Activated CD8-positive, alpha-beta memory T cell treated with anti-CD3 and anti-CD28 coated beads for 36 hours (primary cell): ENCODE results near the gene PLAC8. TPM values are rescaled to one million over a fixed set of nuclear protein-coding genes. Genes with fewer than 3 reads are reported as not detected.
"Not testable (repeated sequence)": the region's sequence is repeated elsewhere in the genome, so short reads cannot be mapped to it uniquely, and the experiment has no call there.

ENCODE experiments used
- CTCF ChIA-PET: fragments of 350-600 bp; sonication (Branson Sonifier 250); formaldehyde crosslinking; loops from one replicate; lab custom pipeline; 2021; ENCODE audit warnings: antibody characterized with exemption; lab: Charles Lee
- POLR2A ChIA-PET: fragments of 350-600 bp; sonication (Branson Sonifier 250); formaldehyde crosslinking; loops from one replicate; lab custom pipeline; 2021; ENCODE audit warnings: antibody characterized with exemption; lab: Charles Lee
- total RNA-seq, 2 experiments: library from RNA; stranded (reverse); gene quantifications; one replicate each; pipeline ENCODE4 v1.2.3, GENCODE V29; 2021

Gene PLAC8, protein sequence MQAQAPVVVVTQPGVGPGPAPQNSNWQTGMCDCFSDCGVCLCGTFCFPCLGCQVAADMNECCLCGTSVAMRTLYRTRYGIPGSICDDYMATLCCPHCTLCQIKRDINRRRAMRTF
- 10 to 100 TPM; 14.0 to 14.5 TPM for total RNA-seq

DNA sequence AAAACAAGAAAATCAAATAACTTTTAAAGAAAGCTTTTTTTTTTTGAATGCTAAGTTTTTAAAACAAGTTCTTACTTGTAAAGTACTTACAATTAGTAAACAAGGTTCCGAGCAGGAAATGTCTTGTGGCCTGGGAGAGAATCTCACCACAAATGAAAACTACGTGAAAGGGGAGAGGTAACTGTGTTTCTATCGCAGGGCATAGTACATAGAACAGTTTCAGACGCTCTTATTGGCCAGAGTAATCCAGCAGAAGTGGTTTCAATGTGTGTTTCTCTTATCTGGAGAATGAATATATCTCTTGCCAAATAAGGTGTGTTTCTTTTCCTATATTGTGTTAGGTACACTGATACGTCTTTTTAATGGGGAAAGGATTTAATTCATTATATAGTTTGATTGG is at the start of gene PLAC8:
PLAC8 (minus strand) TSS at position 154 of the 400 bp plus-strand sequence. CDS start 6,808 bp downstream, outside the sequence.
- ChIA-PET CTCF (no interaction called here), POLR2A (interaction anchor here (0.6 kb wide), 1 partner anchor 341 kb away, joined by 3 read pairs; the partner anchor contains the start of gene HELQ)

DNA sequence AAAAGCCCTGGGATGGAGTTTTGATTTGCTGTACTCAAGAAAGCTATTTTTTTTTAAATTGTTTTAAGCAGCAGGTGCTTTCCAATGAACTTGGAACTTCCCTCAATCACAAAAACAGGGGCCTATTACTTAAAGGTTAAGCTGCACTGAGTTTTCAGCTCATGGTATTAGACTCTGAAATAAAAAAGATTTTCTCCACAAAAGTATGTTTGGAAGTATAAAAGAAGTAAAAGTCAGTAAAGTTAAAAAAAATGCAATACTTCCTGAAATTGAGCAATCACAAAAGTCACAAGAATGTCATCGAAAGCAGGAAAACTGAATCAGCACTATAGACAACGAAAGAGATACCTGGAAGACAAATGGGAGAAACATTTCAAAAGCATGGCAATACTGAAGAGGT is 38.9 kb upstream of the PLAC8 start:
- POLR2A ChIA-PET = no interaction called here
- CTCF ChIA-PET = interaction anchor here (1.0 kb wide), 1 partner anchor 99 kb away, joined by 3 read pairs; no protein-coding TSS in a partner anchor

DNA sequence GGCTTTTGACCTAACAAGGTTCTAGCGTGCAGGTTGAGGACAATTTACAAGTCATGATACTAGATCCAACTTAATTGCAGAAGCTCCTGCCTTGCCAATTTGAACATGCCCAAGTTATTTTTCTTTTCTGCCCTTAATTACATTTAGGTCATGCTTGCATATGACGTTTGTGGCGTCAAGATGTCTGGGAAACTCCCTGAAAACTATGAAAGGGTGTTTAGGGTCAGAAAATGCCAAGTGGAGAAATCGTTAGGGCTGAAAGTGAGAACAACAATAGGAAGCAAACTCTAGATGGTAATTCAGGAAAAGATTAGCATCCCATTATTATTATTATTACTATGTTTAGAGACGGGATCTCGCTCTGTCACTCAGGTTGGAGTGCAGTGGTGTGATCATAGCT is 38.2 kb upstream of the PLAC8 start:
- CTCF ChIA-PET = no interaction called here
- POLR2A ChIA-PET = no interaction called here

DNA sequence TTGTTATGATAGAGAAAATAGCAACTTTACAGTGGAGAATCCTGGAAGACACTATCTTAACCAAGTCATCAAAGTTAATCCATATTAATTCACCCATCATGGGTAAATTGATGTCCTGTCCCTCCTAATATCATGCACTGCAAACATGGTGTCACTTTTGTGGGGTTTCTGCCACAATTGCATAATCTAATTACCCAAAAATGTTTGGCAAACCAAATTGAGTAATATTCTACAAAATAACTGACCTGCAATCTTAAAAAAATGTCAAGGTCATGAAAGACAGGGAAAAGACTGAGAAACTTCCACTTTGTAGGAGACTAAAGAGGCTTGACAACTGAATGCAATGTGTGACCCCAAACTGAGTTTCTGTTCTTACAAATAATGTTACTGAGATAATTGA is 37.1 kb upstream of the PLAC8 start:
- ChIA-PET CTCF (no interaction called here), POLR2A (no interaction called here)

DNA sequence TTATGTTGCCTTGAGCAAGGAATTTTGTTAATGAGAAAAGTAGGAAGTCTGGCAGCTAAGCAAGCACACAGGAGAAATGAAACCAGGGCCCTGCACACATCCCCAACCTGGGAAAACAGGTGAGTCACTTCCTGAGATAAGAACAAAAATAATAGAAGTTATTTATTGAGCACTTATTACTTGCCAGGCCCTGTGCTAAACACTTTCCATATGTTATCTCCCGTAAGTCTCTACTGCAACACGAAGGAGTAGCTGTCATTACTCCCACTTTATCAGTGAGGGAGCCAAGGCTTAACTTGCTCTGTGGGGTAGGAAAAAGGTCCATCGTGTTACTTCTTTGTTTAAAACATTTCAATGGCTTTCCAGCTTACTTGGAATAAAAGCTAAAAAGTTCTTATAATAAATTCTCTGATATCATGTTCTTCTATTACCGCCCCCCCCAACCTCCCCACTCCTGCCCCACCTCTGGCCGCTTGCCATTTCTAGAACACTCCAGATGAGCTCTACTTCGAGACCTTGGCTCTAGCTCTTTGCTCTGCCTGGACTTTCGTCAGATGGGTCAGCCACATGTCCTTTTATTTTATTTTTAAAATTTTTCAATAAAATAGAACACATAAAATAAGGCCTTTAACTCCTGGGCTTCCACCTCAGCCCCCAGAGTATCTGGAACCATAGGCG is 36.3 kb upstream of the PLAC8 start:
- CTCF ChIA-PET = no interaction called here
- POLR2A ChIA-PET = no interaction called here

DNA sequence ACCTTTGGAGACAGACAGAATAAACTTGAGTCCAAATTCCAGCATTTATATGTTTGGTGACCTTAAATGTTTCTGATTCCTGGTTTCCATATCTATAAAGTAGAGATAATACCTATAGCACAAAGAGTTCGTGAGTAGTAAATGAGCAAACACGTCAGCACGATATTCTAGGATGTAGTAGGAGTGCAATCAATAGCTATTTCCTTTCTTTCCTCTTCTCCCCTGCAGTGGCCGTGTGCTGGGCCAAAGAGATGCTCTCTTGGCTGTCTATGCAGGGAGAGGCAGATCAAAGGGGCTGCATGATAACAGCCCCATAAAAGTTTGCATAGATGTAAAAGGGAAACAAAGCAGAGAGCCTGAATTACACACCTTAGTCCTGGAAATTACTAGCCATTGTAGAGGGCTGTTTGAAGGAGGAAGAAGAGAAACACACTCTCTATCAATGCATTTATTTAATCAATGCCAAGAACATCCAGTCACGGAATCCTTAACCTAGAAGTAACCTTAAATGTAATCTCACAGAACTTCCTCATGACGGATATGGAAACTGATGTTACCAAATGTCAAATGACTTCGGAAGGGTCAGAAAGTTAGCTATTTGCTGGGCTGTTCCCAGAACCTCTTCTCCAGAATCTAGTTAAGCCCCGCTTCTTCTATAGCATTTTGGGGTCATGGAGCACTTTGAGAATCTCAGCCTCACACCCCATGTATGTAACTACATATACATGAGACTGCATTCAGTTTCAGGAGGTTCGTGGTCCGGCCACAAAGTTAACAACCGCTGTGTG is 35.5 kb upstream of the PLAC8 start:
- ChIA-PET CTCF (no interaction called here), POLR2A (no interaction called here)

DNA sequence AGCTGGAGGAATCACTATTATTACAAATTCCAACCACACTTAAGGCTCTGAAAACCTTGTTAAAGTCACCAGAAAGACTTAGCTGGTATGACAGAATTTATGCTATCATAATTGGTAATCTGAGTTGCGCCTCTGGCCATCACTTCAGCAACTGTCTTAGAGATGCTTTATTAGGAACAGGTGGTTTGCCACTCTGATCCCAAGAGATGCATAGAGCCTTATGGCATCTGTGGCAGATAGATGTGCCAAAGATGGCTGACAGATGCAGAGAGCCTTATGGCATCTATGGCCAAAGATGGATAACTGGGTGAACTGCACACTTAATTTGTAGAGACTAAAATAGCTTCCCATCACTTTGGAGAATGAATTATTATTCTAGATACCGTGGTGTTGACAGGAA is 32.3 kb upstream of the PLAC8 start:
- POLR2A ChIA-PET = no interaction called here

DNA sequence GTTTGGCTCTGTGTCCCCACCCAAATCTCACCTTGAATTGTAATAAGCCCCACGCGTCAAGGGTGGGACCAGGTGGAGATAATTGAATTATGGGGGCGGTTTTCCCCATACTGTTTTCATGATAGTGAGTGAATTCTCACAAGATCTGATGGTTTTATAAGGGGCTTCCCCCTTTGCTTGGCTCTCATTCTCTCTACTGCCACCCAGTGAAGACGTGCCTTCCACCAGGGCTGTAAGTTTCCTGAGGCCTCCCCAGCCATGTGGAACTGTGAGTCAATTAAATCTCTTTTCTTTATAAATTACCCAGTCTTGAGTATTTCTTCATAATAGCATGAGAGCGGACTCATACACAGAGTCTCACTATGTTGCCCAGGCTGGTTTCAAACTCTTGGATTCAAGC is 31.2 kb upstream of the PLAC8 start:
- CTCF ChIA-PET, POLR2A ChIA-PET: not testable (repeated sequence)

More for the DNA sequence above, 32.3 kb upstream of the PLAC8 start:
- CTCF ChIA-PET = no interaction called here

DNA sequence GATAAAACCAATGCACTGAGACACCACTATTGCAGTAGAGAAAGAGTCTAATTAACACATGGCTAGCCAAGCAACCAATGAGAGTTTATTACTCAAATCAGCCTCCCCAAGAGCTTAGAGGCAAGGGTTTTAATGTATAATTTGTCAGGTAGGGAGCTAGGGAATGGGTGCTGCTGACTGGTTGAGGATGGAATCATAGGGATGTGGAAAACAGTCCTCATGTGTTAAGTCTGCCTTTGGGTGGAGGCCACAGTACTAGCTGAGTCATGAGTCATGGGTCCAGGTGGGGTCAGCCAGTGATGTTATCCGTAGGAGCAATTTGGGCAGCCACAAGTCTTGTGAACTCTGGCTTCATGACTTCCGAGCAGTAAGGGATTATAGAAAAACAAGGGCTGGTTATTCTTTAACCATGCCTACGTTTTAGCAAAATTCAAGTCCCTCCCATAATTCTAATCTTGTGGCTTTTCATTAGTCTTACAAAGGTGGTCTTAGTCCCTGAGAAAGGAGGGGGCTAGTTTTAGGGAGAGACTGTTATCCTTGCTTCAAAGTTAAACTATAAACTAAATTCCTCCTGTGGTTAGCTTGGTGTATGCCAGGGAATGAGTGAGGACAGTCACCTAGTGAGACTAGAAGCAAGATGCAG is 25.1 kb upstream of the PLAC8 start:
- POLR2A ChIA-PET = no interaction called here

DNA sequence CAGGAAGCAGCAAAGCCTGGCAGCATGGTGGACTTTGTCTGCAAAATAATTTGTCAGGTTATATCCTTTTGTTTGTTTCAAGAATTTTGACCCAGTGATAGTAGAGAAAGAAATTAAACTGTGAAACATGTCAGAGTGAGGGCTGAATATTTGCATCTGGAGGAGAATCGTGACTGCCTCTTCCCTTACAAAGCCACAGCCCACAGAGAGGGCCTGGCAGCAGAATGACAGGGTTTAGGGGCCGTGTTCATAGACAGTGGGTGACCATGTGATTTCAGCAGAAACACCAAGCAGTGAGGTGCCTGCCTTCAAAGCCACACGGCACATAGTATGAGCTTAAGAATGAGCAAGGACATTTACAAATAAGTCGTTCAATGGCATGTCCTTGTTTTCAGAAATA is 24.4 kb upstream of the PLAC8 start:
- CTCF ChIA-PET = interaction anchor here (0.8 kb wide), 1 partner anchor 13 kb away, joined by 3 read pairs; no protein-coding TSS in a partner anchor
- POLR2A ChIA-PET = interaction anchor here (0.7 kb wide), 1 partner anchor 9 kb away, joined by 5 read pairs; no protein-coding TSS in a partner anchor

More for the DNA sequence above, 25.1 kb upstream of the PLAC8 start:
- CTCF ChIA-PET = no interaction called here

DNA sequence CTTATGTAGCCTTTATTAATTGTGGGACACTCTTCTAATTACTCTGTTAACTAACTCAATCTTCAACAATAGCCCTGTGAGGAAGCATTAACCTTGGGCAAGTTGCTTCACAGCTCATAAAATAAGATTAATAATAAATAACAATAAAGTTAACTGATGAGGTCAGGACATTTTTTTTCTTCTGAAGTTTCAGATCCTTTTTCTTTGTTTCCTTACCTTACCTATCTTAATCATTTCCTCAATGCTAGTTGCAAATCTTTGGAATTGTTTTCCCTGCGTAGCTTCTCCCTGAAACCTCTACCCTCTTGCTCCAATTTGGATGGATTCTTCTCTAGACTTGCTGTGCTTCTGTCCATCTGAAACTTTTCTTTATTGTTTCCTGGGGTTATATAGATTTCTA is 17.5 kb upstream of the PLAC8 start:
- POLR2A ChIA-PET = no interaction called here
- CTCF ChIA-PET = interaction anchor here (1.0 kb wide), 1 partner anchor 35 kb away, joined by 3 read pairs; no protein-coding TSS in a partner anchor

DNA sequence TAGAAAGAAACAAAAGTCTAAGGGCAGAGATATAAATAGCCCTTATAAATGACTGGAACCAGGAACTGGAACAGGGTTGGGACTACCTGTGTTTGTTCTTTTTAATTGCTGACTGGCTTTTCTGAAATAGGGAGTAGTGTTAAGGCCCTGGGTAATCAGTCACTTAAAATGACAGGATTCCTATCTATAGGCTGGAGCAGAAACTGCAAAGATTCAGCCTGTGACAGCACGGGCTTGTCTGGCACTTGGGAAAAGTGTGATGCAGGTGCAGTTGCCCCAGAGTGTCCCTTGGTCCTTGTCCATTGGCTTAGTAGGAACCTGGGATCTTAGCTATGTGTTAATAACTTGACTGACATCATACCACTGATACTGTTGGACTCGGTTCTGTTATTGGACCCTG is 14.7 kb upstream of the PLAC8 start:
- CTCF ChIA-PET = no interaction called here
- POLR2A ChIA-PET = no interaction called here

DNA sequence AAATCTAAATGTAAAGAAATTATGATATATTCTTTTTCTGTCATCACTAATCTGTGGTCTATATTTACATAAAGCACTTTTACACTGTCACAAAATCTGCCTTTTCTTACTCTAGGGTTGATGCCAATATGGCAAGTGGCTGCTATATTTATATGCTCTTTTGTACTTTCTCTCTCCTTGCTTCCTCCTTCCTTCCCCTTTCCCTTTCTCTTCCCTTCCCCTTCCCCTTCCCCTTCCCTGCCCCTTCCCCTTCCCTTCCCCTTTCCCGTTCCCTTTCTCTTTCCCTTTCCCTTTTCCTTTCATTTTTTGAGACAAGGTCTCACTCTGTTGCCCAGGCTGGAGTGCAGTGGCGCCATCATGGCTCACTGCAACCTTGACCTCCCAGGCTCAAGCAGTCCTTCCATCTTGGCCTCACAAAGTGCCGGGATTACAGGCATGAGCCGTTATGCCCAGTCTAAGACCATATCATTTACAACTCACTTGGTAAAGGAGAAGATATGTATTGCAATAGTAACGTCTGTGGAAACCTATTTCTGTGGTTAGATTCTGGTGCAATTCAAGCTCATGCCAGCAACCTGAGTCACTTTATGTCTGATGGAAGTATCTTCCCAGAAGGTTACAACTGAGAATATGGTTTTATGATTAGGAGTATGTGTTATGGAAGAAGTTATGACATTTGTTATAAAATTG is 13.9 kb upstream of the PLAC8 start:
- ChIA-PET CTCF (no interaction called here), POLR2A (no interaction called here)

DNA sequence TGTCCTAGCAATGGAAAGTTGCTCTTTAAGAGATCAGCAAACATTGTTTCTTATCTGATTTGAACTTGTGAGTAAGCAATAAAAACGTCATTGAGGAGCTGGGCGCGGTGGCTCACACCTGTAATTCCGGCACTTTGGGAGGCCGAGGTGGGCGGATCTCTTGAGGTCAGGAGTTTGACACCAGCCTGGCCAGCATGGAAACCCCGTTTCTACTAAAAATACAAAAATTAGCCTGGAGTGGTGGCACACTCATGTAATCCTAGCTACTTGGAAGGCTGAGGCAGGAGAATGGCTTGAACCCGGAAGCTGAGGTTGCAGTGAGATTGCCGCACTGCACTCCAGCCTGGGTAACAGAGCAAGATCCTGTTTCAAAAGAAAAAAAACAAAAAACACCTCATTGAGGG is 11.2 kb upstream of the PLAC8 start:
- ChIA-PET CTCF (interaction anchor here (0.6 to 0.8 kb wide), 4 partner anchors 13 to 50 kb away, joined by 3 to 4 read pairs (median 3); no protein-coding TSS in a partner anchor), POLR2A (interaction anchor here (0.7 kb wide), 1 partner anchor 137 kb away, joined by 11 read pairs; no protein-coding TSS in a partner anchor)

DNA sequence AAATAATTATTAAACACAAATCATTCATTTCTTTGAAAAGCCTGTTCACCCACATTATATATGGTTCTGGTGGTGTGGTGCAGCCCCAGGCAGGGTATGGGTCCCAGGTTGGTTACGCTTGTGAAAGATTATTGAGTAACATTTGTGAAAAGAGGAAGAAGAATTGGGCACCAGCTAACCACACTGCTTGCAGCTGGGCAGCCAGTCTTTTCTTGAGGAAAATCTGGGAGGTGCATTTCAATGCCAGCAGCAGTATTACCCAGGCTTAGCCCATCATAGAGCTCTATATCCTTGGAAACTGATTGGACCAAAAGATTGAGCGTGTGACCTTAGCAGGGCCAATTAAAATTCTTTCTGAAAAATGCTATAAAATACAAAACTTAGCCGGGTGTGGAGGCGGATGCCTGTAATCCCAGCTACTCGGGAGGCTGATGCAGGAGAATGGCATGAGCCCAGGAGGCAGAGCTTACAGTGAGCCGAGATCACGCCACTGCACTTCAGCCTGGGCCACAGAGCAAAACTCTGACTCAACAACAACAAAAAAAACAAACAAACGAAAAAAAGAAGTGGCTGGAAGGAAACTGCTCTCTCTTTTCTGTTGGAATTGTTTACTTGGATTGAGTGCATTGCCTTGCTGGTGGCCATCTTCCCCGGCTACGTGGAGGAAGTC is 9.7 kb upstream of the PLAC8 start:
- ChIA-PET POLR2A (no interaction called here), CTCF (no interaction called here)

DNA sequence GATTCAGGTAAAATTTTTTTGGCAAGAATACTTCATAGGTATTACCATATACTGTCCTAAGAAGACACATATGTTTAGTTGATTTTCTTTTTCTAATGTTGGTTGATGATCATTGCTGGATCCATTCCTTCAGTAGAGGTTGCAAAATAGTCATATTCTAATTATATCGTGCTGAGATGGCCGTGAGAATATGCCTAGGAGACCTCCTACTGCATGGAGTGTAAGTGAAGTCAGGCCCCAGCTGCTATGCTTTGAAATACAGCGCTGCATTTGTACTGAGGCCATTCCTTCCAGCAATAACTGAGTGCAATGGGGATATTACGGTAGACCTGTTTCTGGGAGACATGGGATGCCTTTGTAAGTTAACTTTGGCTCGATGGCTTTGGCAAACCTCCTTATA is 6.7 kb upstream of the PLAC8 start:
- CTCF ChIA-PET = no interaction called here
- POLR2A ChIA-PET = no interaction called here

DNA sequence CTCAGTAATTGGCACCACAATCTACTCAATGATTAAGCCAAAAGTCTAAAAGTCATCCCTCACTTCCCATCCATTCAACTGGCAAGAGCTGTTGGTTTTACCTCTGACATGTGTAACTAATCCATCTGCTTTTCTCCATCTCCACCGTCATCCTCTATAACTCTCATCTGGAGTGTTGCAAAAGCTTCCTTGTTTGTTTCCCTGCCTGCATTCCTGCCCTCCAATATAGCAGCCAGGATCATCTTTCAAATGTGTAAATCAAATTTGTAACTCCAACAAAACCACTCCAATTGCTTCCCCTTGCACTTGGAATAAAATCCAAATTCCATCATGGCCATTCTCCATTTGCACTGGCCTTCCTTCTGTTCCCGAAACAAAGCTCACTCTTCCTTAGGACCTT is 4.3 kb upstream of the PLAC8 start:
- POLR2A ChIA-PET = no interaction called here
- CTCF ChIA-PET = interaction anchor here (0.7 to 1.3 kb wide), 2 partner anchors 16 to 141 kb away, joined by 3 to 4 read pairs; no protein-coding TSS in a partner anchor

DNA sequence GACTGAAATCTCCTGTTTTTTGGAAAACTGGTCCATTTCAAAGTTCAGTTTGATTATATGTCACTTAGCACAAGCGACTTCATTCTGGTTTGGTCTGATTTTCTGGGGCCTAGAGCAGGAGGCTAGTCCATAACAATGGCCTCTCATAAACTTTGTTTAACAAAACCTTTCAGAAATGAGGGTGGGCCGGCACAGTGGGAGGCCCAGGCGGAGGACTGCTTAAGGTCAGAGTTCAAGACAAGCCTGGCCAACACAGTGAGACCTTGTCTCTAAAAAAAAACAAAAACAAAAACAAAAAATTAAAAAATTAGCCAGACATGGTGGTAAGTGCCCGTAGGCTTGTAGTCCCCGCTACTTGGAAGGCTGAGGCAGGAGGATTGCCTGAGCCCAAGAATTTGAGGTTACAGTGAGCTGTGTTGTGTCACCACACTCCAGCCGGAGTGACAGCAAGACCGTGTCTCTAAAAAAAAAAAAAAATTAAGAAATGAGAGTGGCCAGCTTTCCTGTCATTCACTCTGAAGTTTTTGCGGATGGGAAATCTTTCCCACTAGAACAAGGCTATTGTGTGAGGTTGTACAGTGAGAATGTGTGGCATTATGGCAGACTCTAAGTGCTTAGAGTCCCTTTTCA is 1.2 kb upstream of the PLAC8 start:
- CTCF ChIA-PET = no interaction called here
- POLR2A ChIA-PET = no interaction called here
